GM12872 (cell line): ENCODE results near the gene BCAS4.

Experiments used
- CTCF ChIP-seq: IDR thresholded peaks from 3 replicates; pipeline ENCODE4 v1.5.1; 2011; ENCODE audit warnings: low read depth, mild to moderate bottlenecking, low read length, moderate library complexity; ENCODE audit not compliant: insufficient read depth

Gene BCAS4

GRCh38 chr20:50802289-50802688 lies 7.4 kb downstream of the BCAS4 start:
- no peak for TF ChIP-seq CTCF

DNA sequence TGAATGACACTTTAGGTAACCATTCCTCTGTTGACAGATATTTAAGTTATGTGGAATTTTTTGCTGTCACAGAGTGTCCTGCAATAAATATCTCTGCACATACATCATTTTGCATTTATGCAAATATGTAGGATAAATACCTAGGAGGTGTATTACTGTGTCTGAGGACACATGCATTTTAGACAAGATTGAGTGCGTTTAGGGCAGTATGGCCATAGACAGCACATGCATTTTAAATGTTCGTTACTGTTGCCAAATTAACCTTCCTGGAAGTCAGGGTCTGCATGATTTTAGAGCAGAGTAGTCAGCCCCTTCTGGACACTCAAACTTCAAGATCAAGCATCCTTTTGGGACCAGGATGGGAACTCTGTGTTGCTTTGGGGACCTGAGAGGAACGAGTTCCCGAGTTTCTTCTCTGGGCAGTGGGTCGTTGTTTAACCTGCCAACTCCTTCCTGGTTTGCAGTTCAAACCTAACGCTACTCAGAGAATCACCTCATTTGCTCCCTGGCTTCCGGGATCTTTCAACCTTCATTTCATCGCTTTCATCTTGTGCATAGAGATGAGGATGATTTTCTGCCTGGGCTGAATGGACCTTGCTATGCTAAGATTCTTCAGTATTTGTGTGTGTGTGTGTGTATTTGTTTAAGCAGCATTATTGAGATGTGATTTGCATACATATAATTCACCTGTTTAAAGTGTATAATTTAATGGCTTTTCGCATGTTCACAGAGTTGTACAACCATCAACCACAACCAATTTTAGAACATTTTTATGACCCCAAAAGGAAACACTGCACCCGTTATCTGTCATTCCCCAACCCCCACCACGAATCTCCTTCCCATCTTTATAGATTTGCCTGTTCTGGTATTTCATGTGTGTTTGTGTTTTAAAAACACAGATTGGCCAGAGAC lies 9.8 kb downstream of the BCAS4 start:
- TF ChIP-seq CTCF = no peak

DNA sequence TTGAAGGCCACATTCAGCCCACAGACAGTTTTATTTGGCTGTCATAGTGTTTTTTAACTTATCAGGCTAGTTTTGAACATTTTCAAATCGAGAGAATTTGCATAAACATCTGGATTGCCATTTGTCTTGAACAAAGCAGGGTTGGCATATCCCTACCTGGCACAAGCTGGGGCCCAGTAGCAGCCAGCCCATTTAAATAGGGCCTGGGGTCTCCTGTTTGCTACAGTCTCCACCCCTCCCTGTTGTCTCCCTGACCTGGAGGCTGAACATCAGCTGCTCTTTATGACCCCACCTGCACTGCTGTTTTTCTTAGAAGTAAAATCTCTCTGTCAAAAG lies 10.5 kb downstream of the BCAS4 start:
- TF ChIP-seq CTCF = no peak

DNA sequence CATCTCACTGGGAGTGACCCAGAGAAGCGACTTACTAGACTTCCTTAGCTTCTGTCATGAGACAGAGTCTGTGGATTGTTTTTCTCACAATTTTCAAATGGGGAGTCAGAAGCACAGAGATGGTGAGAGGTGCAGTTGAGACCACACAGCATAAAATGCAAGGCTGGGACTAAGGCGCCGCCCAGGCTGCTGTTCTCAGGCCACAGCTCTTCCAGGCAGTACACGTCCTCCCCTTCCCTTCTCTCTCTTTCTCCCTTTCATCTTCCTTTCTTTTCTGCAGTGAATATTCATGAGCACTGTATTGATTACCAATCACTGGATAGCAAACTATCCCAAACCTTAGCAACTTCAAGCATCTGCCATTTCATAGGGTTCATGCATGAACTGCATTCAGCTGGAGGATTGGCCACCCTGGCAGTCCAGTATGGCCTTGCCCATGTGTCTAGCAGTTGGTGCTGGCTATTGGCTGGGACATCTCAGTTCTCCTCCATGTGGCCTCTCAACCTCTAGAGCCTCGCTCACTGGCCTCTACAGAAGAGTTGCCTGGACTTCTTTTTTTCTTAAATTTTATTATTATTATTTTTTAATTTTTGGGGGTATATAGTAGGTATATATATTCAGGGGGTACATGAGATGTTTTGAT lies 11.4 kb downstream of the BCAS4 start:
- no peak for TF ChIP-seq CTCF

- TF ChIP-seq CTCF = no peak
Observed at GRCh38 chr20:50810063-50810462, 15.2 kb downstream of the BCAS4 start.

- TF ChIP-seq CTCF = no peak
Observed at GRCh38 chr20:50810842-50811241, 16.0 kb downstream of the BCAS4 start.

DNA sequence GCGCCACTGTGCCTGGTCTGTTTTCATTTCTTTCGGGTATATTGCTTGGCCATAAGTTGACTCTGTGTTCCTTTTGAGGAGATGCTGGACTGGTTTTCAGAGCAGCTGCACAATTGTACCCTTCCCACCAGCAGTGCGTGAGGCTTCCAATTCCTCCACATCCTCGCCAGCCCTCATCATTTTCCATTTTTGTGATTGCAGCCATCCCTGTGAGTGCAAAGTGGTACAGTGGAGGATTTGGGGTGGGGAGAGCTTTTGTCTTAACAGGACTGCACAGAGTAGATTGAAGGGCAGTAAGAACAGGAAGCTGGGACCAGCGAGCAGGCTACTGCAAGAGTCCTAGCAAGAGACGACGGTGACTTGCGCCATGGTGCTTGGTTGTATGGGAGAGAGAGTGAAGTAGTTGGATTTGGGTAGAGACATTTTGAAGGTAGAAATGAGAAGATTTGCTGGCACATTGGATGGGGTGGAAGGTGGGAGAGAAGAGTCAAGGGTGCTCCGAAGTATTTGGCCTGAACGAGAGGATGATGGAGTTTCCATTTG lies 18.3 kb downstream of the BCAS4 start:
- TF ChIP-seq CTCF = no peak
